Measurements from ENCODE around the gene HMGXB3.

Gene HMGXB3

GRCh38 chr5:150101023-150101422, 100.5 kb downstream of the HMGXB3 start:
- no peak for TF ChIP-seq CTCF (IDR thresholded peaks at IDR 0.05)
